HepG2 (cell line): ENCODE measurements around the gene HNRNPC. TPM values are rescaled to one million over a fixed set of nuclear protein-coding genes. Genes with fewer than 3 reads are reported as not detected.

Source experiments
- ATAC-seq: fragments of 200-7000 bp; cut with Tn5 transposase; 3 replicates; pipeline ENCODE4 v1.9.1; 2020; ENCODE audit warnings: mild to moderate bottlenecking, moderate library complexity
- BruUV-seq: library from RNA; stranded (reverse); fragments of 400-500 nt; replicated peaks from 2 replicates; lab custom pipeline; 2021; lab: Mats Ljungman, UMichigan
- CTCF ChIA-PET: fragments of 300-600 bp; formaldehyde crosslinking; extraction: SDS; loops from one replicate; lab custom pipeline; 2021; ENCODE audit warnings: low total read pairs, inconsistent platforms, low intra/inter-chr PET ratio; lab: Yijun Ruan, JAX
- POLR2A ChIA-PET: fragments of 350-600 bp; sonication (Branson Sonifier 250); formaldehyde crosslinking; loops from one replicate; lab custom pipeline; 2020; ENCODE audit warnings: antibody characterized with exemption, inconsistent platforms; lab: Yijun Ruan, JAX
- DNase-seq: peaks from one replicate; pipeline ENCODE4 v3.0.0-alpha.2; 2015; ENCODE audit warnings: low spot score
- FAIRE-seq: peaks from 3 replicates; lab custom pipeline; 2011; peaks lifted over from hg19 to GRCh38; lab: Jason Lieb, UNC
- H2AFZ ChIP-seq: one replicate; pipeline ENCODE4 v1.6.1; 2011; ENCODE audit warnings: low read length, inconsistent platforms
- H3K27ac ChIP-seq: fragments of 300-600 bp; 3 replicates; pipeline ENCODE4 v1.8.0; 2011; ENCODE audit warnings: mixed run types, mild to moderate bottlenecking, mixed read lengths, low read length, inconsistent platforms; ENCODE audit not compliant: insufficient read depth; ENCODE audit errors: extremely low read length
- H3K27me3 ChIP-seq, 2 experiments: fragments of 200-600 bp in 1 of 2; 2 replicates in 1 of 2; 3 replicates in 1 of 2; pipeline versions ENCODE4 v1.6.0 to v1.8.0; 2011; ENCODE audit warnings: low read length in 2 of 2, mild to moderate bottlenecking in 2 of 2, moderate library complexity in 2 of 2, inconsistent platforms in 1 of 2; ENCODE audit not compliant: insufficient read depth in 2 of 2, control insufficient read depth in 1 of 2
- H3K36me3 ChIP-seq, 2 experiments: fragments of 200-600 bp in 1 of 2; replicated peaks in 1 of 2; 2 replicates in 1 of 2; 3 replicates in 1 of 2; pipeline versions ENCODE4 v1.5.1 to v1.8.0; 2011; ENCODE audit warnings: low read length in 2 of 2, inconsistent platforms in 1 of 2; ENCODE audit not compliant: insufficient read depth in 2 of 2, control insufficient read depth in 1 of 2
- H3K4me1 ChIP-seq: 2 replicates; pipeline ENCODE4 v1.5.1; 2012; ENCODE audit warnings: low read length, inconsistent platforms; ENCODE audit not compliant: insufficient read depth
- H3K4me2 ChIP-seq: 2 replicates; pipeline ENCODE4 v1.6.0; 2011; ENCODE audit warnings: low read depth, low read length, inconsistent platforms
- H3K4me3 ChIP-seq, 3 experiments: fragments of 200-600 bp in 1 of 3; sonication (generic), shearing (Covaris generic) in 1 of 3; replicated peaks in 1 of 3; 2 replicates each; pipeline ENCODE4 v1.5.1; 2011 to 2016; ENCODE audit warnings: low read length in 3 of 3, inconsistent platforms in 2 of 3, low read depth in 2 of 3, mild to moderate bottlenecking in 2 of 3, control low read depth in 1 of 3, mixed read lengths in 1 of 3; ENCODE audit not compliant: insufficient read depth in 1 of 3
- H3K79me2 ChIP-seq: one replicate; pipeline ENCODE4 v1.6.1; 2011; ENCODE audit warnings: low read length, inconsistent platforms; ENCODE audit not compliant: insufficient read depth
- H3K9ac ChIP-seq: 2 replicates; pipeline ENCODE4 v1.6.0; 2011; ENCODE audit warnings: mild to moderate bottlenecking, low read depth, low read length, inconsistent platforms; ENCODE audit not compliant: insufficient read depth
- H3K9me3 ChIP-seq: 2 replicates; pipeline ENCODE4 v1.5.1; 2012; ENCODE audit warnings: mild to moderate bottlenecking, low read length
- H4K20me1 ChIP-seq: 2 replicates; pipeline ENCODE4 v1.6.0; 2011; ENCODE audit warnings: inconsistent platforms, mild to moderate bottlenecking, low read length, moderate library complexity; ENCODE audit not compliant: insufficient read depth
- ARID2 ChIP-seq: sonication (generic); formaldehyde crosslinking; IDR thresholded peaks from 2 replicates; pipeline ENCODE4 v1.8.1; 2022; ENCODE audit warnings: mild to moderate bottlenecking, missing genetic modification reagents, borderline replicate concordance
- CEBPZ ChIP-seq: IDR thresholded peaks from 2 replicates; pipeline ENCODE4 v1.6.1; 2012; ENCODE audit warnings: low read length, improper control_type of control experiment
- KAT8 ChIP-seq: IDR thresholded peaks from 2 replicates; pipeline ENCODE4 v1.6.1; 2016; ENCODE audit warnings: missing genetic modification reagents, missing compliant biosample characterization
- KLF16 ChIP-seq, 2 experiments: sonication (generic) in 1 of 2; formaldehyde crosslinking in 1 of 2; IDR thresholded peaks; 2 replicates each; pipeline versions ENCODE4 v1.6.1 to v1.8.0; 2016 to 2023; ENCODE audit warnings: missing genetic modification reagents in 2 of 2, missing compliant biosample characterization in 1 of 2
- NONO ChIP-seq, 2 experiments: fragments of 450-650 bp in 1 of 2; sonication (generic) in 1 of 2; formaldehyde crosslinking in 1 of 2; IDR thresholded peaks in 1 of 2; conservative IDR thresholded peaks in 1 of 2; 2 replicates each; pipeline versions ENCODE4 v1.6.1 to v1.8.0; 2017 to 2022; ENCODE audit warnings: mild to moderate bottlenecking in 1 of 2, missing genetic modification reagents in 1 of 2, moderate library complexity in 1 of 2
- ZFYVE20 ChIP-seq: sonication (generic); formaldehyde crosslinking; IDR thresholded peaks from 2 replicates; pipeline ENCODE4 v1.8.0; 2023; ENCODE audit warnings: low read depth, mild to moderate bottlenecking, moderate library complexity, missing genetic modification reagents, borderline replicate concordance
- WGBS: methylation state at CpG from one replicate; pipeline ENCODE4 v1.1.6; 2017; ENCODE audit warnings: low lambda C conversion rate; 5-methylcytosine and 5-hydroxymethylcytosine counted together
- in situ Hi-C: cut with HindIII; loops from 2 replicates; pipeline ENCODE4 v1.10.0; 2017; ENCODE audit warnings: low pct_unique_long_range_greater_than_20kb; ENCODE audit not compliant: extremely low pct_ligation_motif_present
- intact Hi-C: fragments of 100-400 bp; cut with micrococcal nuclease; formaldehyde crosslinking; loops from one replicate; pipeline ENCODE4 v1.10.0; 2022; ENCODE audit not compliant: unreplicated experiment
- polyA plus RNA-seq, 8 experiments: library from polyadenylated mRNA; depleted of rRNA in 3 of 8; stranded (reverse) in 7 of 8; unstranded in 1 of 8; fragments of >200 nt; fragmentation: Illumina TruSeq in 4 of 8; extraction: Trizol in 4 of 8; gene quantifications; 2 replicates each; pipeline versions ENCODE4 v1.2.1 to v1.2.3, GENCODE V29; 2011 to 2016; ENCODE audit warnings: low read depth in 4 of 8, missing spikeins in 1 of 8, mixed read lengths in 1 of 8; ENCODE audit not compliant: insufficient read depth in 1 of 8
- total RNA-seq, 5 experiments: library from RNA; depleted of rRNA; stranded (reverse); fragments of >200 nt; fragmentation: Illumina TruSeq; extraction: Trizol; gene quantifications; 2 replicates each; pipeline ENCODE4 v1.2.3, GENCODE V29; 2016; ENCODE audit warnings: low read depth in 1 of 5

The HNRNPC gene
- total and polyA plus RNA-seq, 2 of the 13 experiments (the other 11 are each of a cell fraction or from before 2014, with no cell fraction given), result 628 to 1,099 TPM

- no TSS peak for BruUV-seq
- WGBS, result 14% methylated on average over 4 of the region's 4 CpGs
- ATAC-seq (no peak), FAIRE-seq (no peak), DNase-seq (no peak)
- intact Hi-C loops (no loop called here), in situ Hi-C loops (no loop called here)
- no peaks in the 10 kb centered on the region for H3K36me3 ChIP-seq
- CTCF ChIA-PET, result no interaction called here
- POLR2A ChIA-PET, result no interaction called here
- no peak overlapping the region for H3K9ac ChIP-seq
- peaks cover 3 to 34% of the 10 kb centered on the region in 2 experiments; a peak in 4 of 5 replicates for H3K27me3 ChIP-seq
- no peak overlapping the region for H3K4me3 ChIP-seq
- no peak overlapping the region for H3K27ac ChIP-seq
- no peaks in the 10 kb centered on the region for H4K20me1 ChIP-seq
- H3K4me2 ChIP-seq, result no peak overlapping the region
- no peak for TF ChIP-seq KLF16 (CRISPR knock-in tag; IDR thresholded peaks at IDR 0.05)
- no peak for TF ChIP-seq KAT8
- no peak for TF ChIP-seq NONO (IDR thresholded peaks at IDR 0.05)
- TF ChIP-seq NONO (CRISPR knock-in tag; conservative IDR thresholded peaks at IDR 0.05), result no peak
- TF ChIP-seq CEBPZ, result no peak
- no peak for TF ChIP-seq ARID2 (CRISPR knock-in tag)
- no peak for TF ChIP-seq ZFYVE20
- no peaks in the 10 kb centered on the region for H3K4me1 ChIP-seq
- no peaks in the 10 kb centered on the region for H3K9me3 ChIP-seq
- no peak overlapping the region for H2AFZ ChIP-seq
- no peaks in the 10 kb centered on the region for H3K79me2 ChIP-seq
Measured at GRCh38 chr14:21163871-21164291, 105.4 kb downstream of the HNRNPC start.
